Upper lobe of right lung (tissue), 1 donor: Measurements from ENCODE around the gene ATP11C. TPM values are rescaled to one million over a fixed set of nuclear protein-coding genes. Genes with fewer than 3 reads are reported as not detected.

ENCODE experiments used
- ATAC-seq: fragments of 200-7000 bp; cut with Tn5 transposase; one replicate; pipeline ENCODE4 v1.9.1; 2020; ENCODE audit warnings: mild to moderate bottlenecking, moderate library complexity
- DNase-seq: peaks from one replicate; pipeline ENCODE4 v3.0.0-alpha.2; 2020
- H3K27ac ChIP-seq: fragments of 200-600 bp; one replicate; pipeline ENCODE4 v1.8.0; 2022
- H3K27me3 ChIP-seq: fragments of 200-600 bp; one replicate; pipeline ENCODE4 v1.8.0; 2022; ENCODE audit warnings: mild to moderate bottlenecking
- H3K36me3 ChIP-seq: fragments of 200-600 bp; one replicate; pipeline ENCODE4 v1.8.0; 2022
- H3K4me1 ChIP-seq: fragments of 200-600 bp; one replicate; pipeline ENCODE4 v1.8.0; 2022
- H3K4me3 ChIP-seq: fragments of 200-600 bp; one replicate; pipeline ENCODE4 v1.8.0; 2022; ENCODE audit warnings: mild to moderate bottlenecking
- H3K9me3 ChIP-seq: fragments of 200-600 bp; one replicate; pipeline ENCODE4 v1.8.0; 2022
- CTCF ChIP-seq: fragments of 200-600 bp; IDR thresholded peaks from one replicate; pipeline ENCODE4 v1.8.0; 2022; ENCODE audit warnings: antibody characterized with exemption
- intact Hi-C: fragments of 100-400 bp; cut with DNase I; formaldehyde crosslinking; loops from one replicate; pipeline ENCODE4 v1.11.0; 2022
- total RNA-seq: library from RNA; stranded (reverse); fragmentation: NEBNext Ultra II Directional; extraction: Animal tissue kit (Norgen Biotek cat#: 25700); gene quantifications from one replicate; pipeline ENCODE4 v1.2.1, GENCODE V29; 2021
- donor health status: DM: no; HTN: yes; CAD: no; lungs with severe emphysema.

ATP11C gene
- total RNA-seq, 1 donor from 2014 or later: 19.6 TPM

GRCh38 chrX:139783030-139783429, 149.8 kb downstream of the ATP11C start:
- TF ChIP-seq CTCF: no peak
- H3K27me3 ChIP-seq: no peaks in the 10 kb centered on the region
- no peak overlapping the region for H3K4me3 ChIP-seq
- no peak overlapping the region for H3K27ac ChIP-seq
- ATAC-seq (no peak), DNase-seq (no peak)
- intact Hi-C loops: no loop called here
- H3K4me1 ChIP-seq: no peaks in the 10 kb centered on the region
- no peaks in the 10 kb centered on the region for H3K9me3 ChIP-seq
- H3K36me3 ChIP-seq: peaks cover 6% of the 10 kb centered on the region

DNA sequence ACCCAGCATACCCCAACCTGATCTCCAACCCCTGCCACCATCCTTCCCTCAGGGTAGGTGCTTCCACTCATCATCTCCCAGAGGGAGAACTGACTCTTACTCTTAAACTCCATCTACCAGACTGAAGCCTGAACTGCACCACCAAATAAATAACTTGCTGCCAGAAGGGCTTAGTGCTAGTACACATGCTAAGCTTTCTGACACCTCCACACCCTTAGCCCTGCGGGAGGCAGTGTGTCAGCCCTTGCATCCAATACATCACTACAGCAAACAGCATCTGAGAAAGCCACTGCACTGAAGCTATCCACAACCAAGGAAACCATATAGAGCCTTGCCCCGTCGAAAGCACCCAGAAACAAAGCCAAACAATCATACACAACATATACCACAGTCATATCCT, 156.3 kb downstream of the ATP11C start:
- no peaks in the 10 kb centered on the region for H3K27me3 ChIP-seq
- ATAC-seq (no peak), DNase-seq (no peak)
- H3K27ac ChIP-seq: no peak overlapping the region
- no peaks in the 10 kb centered on the region for H3K9me3 ChIP-seq
- intact Hi-C loops: no loop called here
- no peak for TF ChIP-seq CTCF
- no peaks in the 10 kb centered on the region for H3K4me1 ChIP-seq
- H3K36me3 ChIP-seq: no peaks in the 10 kb centered on the region
- no peak overlapping the region for H3K4me3 ChIP-seq

DNA sequence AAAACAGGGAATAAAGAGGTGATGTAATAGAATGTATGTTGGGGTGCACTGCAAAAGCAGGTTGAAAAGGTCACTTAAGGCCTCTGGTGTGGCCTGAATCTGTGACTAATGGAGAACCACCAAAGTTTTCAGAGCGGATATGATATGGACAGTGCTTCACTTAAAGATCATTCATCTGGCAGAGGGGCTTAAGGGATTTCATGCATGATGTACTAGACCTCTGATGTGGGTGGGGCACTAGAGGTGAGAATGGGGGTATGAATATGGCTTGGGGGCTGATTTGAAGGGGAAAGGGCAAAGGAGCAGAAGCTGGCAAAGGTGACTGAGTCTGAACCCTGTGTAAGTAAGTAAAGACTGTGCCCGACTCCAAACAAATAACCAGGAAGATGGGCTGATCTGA, 162.5 kb downstream of the ATP11C start:
- no peak overlapping the region for H3K27ac ChIP-seq
- no peak for TF ChIP-seq CTCF
- H3K9me3 ChIP-seq: no peaks in the 10 kb centered on the region
- no peak for ATAC-seq
- H3K36me3 ChIP-seq: no peaks in the 10 kb centered on the region
- H3K4me3 ChIP-seq: no peak overlapping the region
- intact Hi-C loops: no loop called here
- no peaks in the 10 kb centered on the region for H3K4me1 ChIP-seq
- H3K27me3 ChIP-seq: no peaks in the 10 kb centered on the region
- DNase-seq: no peak

- no peak for TF ChIP-seq CTCF
- Histone ChIP-seq H3K4me3 (no peak overlapping the region), H3K9me3 (no peaks in the 10 kb centered on the region), H3K27ac (no peak overlapping the region), H3K27me3 (no peaks in the 10 kb centered on the region), H3K36me3 (no peaks in the 10 kb centered on the region), H3K4me1 (no peaks in the 10 kb centered on the region)
- ATAC-seq (no peak), DNase-seq (no peak)
- intact Hi-C loops: no loop called here
Measured at GRCh38 chrX:139766545-139766983, 166.3 kb downstream of the ATP11C start.

- H3K9me3 ChIP-seq: no peaks in the 10 kb centered on the region
- DNase-seq (no peak), ATAC-seq (no peak)
- no peak overlapping the region for H3K4me3 ChIP-seq
- H3K4me1 ChIP-seq: no peaks in the 10 kb centered on the region
- no peaks in the 10 kb centered on the region for H3K36me3 ChIP-seq
- H3K27me3 ChIP-seq: no peaks in the 10 kb centered on the region
- TF ChIP-seq CTCF: no peak
- intact Hi-C loops: no loop called here
- no peak overlapping the region for H3K27ac ChIP-seq
Measured at GRCh38 chrX:139762400-139763183, 170.3 kb downstream of the ATP11C start.
